Adrenal gland (tissue), 5 donors: ENCODE results near the gene HYAL3.

Experiments used
- POLR2A ChIP-seq, 2 donors: fragments of 450-650 bp; IDR thresholded peaks; one replicate each; pipeline ENCODE4 v1.6.1; 2017; ENCODE audit warnings: antibody characterized with exemption in 2 of 2, mild to moderate bottlenecking in 2 of 2, moderate library complexity in 1 of 2
- TF ChIP-seq, protein P1 (sequence below), 6 experiments: fragments of 450-650 bp in 4 of 6; fragments of 200-600 bp in 2 of 6; sonication (generic) in 1 of 6; IDR thresholded peaks; 1 replicate in 5 of 6; 2 replicates in 1 of 6; pipeline versions ENCODE4 v1.5.1 to v1.8.0; 2016 to 2021; ENCODE audit warnings: antibody characterized with exemption in 6 of 6, mild to moderate bottlenecking in 2 of 6, moderate library complexity in 1 of 6
- donor health status: DM: no; HTN: no; CAD: no.

DNA sequence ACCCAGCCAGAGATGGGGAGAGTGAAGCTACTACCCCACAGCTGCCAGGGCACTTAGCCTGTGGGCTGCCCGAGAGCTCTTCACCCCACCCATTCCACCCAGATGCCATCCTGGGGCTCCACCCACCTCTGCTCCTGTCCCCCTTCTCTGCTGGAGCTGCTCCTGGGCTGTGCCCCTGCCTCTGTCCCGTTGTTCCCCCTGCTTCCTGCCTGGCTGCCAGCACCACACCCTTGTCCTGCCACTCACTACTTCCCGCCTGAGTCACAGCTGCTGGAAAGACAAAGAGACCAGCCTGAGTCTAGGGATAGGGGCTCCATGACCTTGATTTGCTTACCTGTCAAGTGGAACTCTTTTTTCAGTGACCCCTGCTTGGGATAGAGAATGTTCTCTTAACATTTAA is 50.8 kb downstream of the HYAL3 start:
- TF ChIP-seq, protein P1, sequence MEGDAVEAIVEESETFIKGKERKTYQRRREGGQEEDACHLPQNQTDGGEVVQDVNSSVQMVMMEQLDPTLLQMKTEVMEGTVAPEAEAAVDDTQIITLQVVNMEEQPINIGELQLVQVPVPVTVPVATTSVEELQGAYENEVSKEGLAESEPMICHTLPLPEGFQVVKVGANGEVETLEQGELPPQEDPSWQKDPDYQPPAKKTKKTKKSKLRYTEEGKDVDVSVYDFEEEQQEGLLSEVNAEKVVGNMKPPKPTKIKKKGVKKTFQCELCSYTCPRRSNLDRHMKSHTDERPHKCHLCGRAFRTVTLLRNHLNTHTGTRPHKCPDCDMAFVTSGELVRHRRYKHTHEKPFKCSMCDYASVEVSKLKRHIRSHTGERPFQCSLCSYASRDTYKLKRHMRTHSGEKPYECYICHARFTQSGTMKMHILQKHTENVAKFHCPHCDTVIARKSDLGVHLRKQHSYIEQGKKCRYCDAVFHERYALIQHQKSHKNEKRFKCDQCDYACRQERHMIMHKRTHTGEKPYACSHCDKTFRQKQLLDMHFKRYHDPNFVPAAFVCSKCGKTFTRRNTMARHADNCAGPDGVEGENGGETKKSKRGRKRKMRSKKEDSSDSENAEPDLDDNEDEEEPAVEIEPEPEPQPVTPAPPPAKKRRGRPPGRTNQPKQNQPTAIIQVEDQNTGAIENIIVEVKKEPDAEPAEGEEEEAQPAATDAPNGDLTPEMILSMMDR (IDR thresholded peaks at IDR 0.05), result no peak
- TF ChIP-seq POLR2A (IDR thresholded peaks at IDR 0.05), result no peak
